Ascending aorta (tissue), 2 donors: ENCODE measurements around the gene DCUN1D1. TPM values are rescaled to one million over a fixed set of nuclear protein-coding genes. Genes with fewer than 3 reads are reported as not detected.

Experiments used
- DNase-seq, 2 donors: peaks; one replicate each; pipeline ENCODE4 v3.0.0-alpha.2; 2019; ENCODE audit warnings: low spot score in 2 of 2
- H3K27ac ChIP-seq, 2 donors: fragments of 200-600 bp; sonication (generic); one replicate each; pipeline ENCODE4 v1.5.1; 2016 to 2017; ENCODE audit warnings: mild to moderate bottlenecking in 1 of 2
- H3K27me3 ChIP-seq: fragments of 200-600 bp; sonication (generic); one replicate; pipeline ENCODE4 v1.5.1; 2017
- H3K36me3 ChIP-seq, 2 donors: fragments of 200-600 bp; sonication (generic); one replicate each; pipeline ENCODE4 v1.5.1; 2016
- H3K4me1 ChIP-seq, 2 donors: fragments of 200-600 bp; sonication (generic); one replicate each; pipeline ENCODE4 v1.5.1; 2016 to 2017; ENCODE audit warnings: mild to moderate bottlenecking in 1 of 2
- H3K4me3 ChIP-seq, 2 donors: fragments of 200-600 bp; sonication (generic); one replicate each; pipeline ENCODE4 v1.5.1; 2016 to 2017; ENCODE audit warnings: mild to moderate bottlenecking in 1 of 2
- H3K9me3 ChIP-seq, 2 donors: fragments of 200-600 bp; sonication (generic); one replicate each; pipeline ENCODE4 v1.5.1; 2016
- CTCF ChIP-seq, 3 experiments: fragments of 200-600 bp in 2 of 3; fragments of 450-650 bp in 1 of 3; sonication (generic) in 2 of 3; IDR thresholded peaks; one replicate each; pipeline ENCODE4 v1.5.1; 2016 to 2019; ENCODE audit warnings: antibody characterized with exemption in 3 of 3, mild to moderate bottlenecking in 1 of 3, moderate library complexity in 1 of 3
- intact Hi-C: fragments of 100-400 bp; cut with DNase I; formaldehyde crosslinking; loops from one replicate; pipeline ENCODE4 v1.15.1; 2023
- total RNA-seq: library from RNA; depleted of rRNA; stranded (reverse); fragments of >200 nt; gene quantifications from one replicate; pipeline ENCODE4 v1.1.0, GENCODE V29; 2016

Gene DCUN1D1
- total RNA-seq, 1 donor from 2014 or later: 8.4 TPM

- intact Hi-C loops: no loop called here
- Histone ChIP-seq H3K27me3 (no peaks in the 10 kb centered on the region), H3K4me1 (no peaks in the 10 kb centered on the region), H3K9me3 (no peaks in the 10 kb centered on the region), H3K4me3 (no peak overlapping the region), H3K36me3 (no peaks in the 10 kb centered on the region), H3K27ac (peak overlapping the region in 1 of 2 donors; percentile 40)
- TF ChIP-seq CTCF (IDR thresholded peaks at IDR 0.05): no peak
- DNase-seq: no peak
Observed at GRCh38 chr3:182920515-182921084, 59.7 kb downstream of the DCUN1D1 start.

GRCh38 chr3:182919866-182920357 is 60.4 kb downstream of the DCUN1D1 start:
- H3K4me3 ChIP-seq: no peak overlapping the region
- no peaks in the 10 kb centered on the region for H3K27me3 ChIP-seq
- H3K27ac ChIP-seq: no peak overlapping the region
- H3K9me3 ChIP-seq: no peaks in the 10 kb centered on the region
- TF ChIP-seq CTCF (IDR thresholded peaks at IDR 0.05): no peak
- no peaks in the 10 kb centered on the region for H3K4me1 ChIP-seq
- intact Hi-C loops: no loop called here
- no peak for DNase-seq
- H3K36me3 ChIP-seq: no peaks in the 10 kb centered on the region

GRCh38 chr3:182917134-182917533 is 63.2 kb downstream of the DCUN1D1 start:
- Histone ChIP-seq H3K27me3 (no peaks in the 10 kb centered on the region), H3K4me1 (no peaks in the 10 kb centered on the region), H3K27ac (no peak overlapping the region), H3K36me3 (peaks cover 3 to 9% of the 10 kb centered on the region in 2 donors), H3K9me3 (no peaks in the 10 kb centered on the region), H3K4me3 (no peak overlapping the region)
- TF ChIP-seq CTCF (IDR thresholded peaks at IDR 0.05): no peak
- no peak for DNase-seq
- intact Hi-C loops: no loop called here

- Histone ChIP-seq H3K27ac (no peak overlapping the region), H3K9me3 (no peaks in the 10 kb centered on the region), H3K4me3 (no peak overlapping the region), H3K4me1 (no peaks in the 10 kb centered on the region), H3K27me3 (no peaks in the 10 kb centered on the region), H3K36me3 (peaks cover 3 to 15% of the 10 kb centered on the region in 2 donors)
- intact Hi-C loops: no loop called here
- DNase-seq: no peak
- TF ChIP-seq CTCF (IDR thresholded peaks at IDR 0.05): no peak
Observed at GRCh38 chr3:182914341-182914740, 66.0 kb downstream of the DCUN1D1 start.

GRCh38 chr3:182913889-182914288 is 66.4 kb downstream of the DCUN1D1 start:
- no peak for DNase-seq
- Histone ChIP-seq H3K4me3 (no peak overlapping the region), H3K36me3 (peaks cover 3 to 15% of the 10 kb centered on the region in 2 donors), H3K9me3 (no peaks in the 10 kb centered on the region), H3K4me1 (no peaks in the 10 kb centered on the region), H3K27me3 (no peaks in the 10 kb centered on the region), H3K27ac (no peak overlapping the region)
- TF ChIP-seq CTCF (IDR thresholded peaks at IDR 0.05): no peak
- intact Hi-C loops: no loop called here

- intact Hi-C loops: no loop called here
- H3K27me3 ChIP-seq: no peaks in the 10 kb centered on the region
- no peak overlapping the region for H3K27ac ChIP-seq
- H3K4me1 ChIP-seq: no peaks in the 10 kb centered on the region
- no peak for DNase-seq
- no peak for TF ChIP-seq CTCF (IDR thresholded peaks at IDR 0.05)
- no peaks in the 10 kb centered on the region for H3K9me3 ChIP-seq
- no peak overlapping the region for H3K4me3 ChIP-seq
- peaks cover 3 to 15% of the 10 kb centered on the region in 2 donors for H3K36me3 ChIP-seq
Observed at GRCh38 chr3:182912474-182912873, 67.9 kb downstream of the DCUN1D1 start.
